NK-92 treated with Interleukin-12 subunit alpha and Interleukin-12 subunit beta, amount 100 ng/mL, for 24 hours (cell line): ENCODE measurements around the gene DBH.

ENCODE experiments used
- DNase-seq: peaks from one replicate; lab custom pipeline; 2025; lab: John Stamatoyannopoulos, UW

DBH gene

DNA sequence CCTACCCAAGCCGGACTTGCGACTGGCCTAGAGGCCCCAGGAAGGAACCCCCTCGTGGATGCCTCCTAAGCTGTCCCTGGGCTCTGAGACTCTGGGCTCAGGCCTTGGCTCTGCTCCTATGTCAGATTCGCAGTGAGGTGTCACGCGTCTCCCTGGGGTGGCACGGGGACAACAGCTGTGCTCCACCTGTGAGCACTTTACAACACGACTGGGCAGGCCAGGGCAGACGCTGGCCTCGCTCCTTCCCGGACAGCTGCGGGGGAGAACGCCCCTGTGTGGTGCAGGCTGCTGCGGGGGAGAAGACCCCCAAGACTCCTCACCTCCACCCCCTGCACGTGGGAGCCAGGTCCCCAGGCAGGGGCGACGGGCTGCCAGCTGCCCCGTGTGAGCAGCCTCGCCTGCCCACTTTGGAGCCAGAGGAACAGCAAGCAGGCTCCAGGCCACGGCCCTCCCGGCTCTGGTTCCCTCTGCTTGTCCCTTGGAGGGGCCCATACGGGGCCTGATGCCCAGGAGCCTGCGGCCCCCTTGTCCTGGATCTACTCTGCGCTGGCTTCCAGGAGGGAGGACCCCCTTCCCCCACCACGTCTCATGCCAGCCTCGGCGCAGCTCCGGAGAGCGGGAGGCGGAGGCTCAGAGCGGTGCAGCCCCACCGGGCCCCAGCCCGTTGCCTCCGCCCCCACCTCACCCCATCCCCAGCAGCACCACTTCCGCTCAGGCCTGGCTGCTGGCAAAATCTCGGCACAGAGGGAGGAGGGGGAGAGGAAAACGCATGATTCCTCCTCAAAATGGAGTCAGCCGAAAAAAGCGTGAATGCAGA lies 66.0 kb downstream of the DBH start:
- no peak for DNase-seq

DNA sequence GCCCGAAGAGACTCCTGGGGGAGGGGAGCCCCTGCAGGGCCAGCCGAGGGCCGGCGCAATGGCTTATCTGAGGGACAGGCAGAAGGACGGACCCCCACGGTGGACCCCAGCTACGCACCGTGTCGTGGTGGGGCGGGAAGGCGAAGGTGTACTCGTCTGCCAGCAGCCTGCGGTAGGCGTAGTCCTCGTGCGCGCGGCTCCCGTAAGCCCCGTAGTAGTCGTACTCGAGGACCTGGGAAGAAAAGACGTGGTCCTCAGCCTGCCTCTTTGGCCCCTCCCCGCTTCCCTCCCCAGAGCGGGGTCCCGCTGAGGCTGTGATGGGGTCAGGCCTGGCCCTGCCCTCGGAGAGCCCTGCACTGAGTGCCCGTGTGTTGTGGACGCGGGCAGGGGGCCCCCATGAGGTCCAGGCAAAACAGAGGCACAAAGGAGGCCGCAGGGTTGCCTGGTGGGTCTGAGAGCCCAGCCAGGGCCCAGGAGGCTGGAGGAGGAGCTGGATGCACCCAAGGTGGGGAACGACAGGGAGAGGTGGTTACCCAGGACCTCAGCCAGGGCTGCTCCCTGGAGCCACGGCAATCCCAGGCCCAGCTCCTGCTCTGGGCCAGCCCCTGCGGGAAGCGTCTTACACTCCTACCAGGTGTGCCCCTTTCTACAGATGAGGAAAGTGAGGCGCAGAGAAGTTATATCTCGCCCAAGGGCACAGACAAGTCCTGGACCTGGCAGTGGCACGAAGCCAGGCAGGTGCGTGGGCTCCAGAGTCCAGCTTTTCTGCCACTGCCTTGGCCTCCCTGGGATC lies 66.8 kb downstream of the DBH start:
- no peak for DNase-seq

DNA sequence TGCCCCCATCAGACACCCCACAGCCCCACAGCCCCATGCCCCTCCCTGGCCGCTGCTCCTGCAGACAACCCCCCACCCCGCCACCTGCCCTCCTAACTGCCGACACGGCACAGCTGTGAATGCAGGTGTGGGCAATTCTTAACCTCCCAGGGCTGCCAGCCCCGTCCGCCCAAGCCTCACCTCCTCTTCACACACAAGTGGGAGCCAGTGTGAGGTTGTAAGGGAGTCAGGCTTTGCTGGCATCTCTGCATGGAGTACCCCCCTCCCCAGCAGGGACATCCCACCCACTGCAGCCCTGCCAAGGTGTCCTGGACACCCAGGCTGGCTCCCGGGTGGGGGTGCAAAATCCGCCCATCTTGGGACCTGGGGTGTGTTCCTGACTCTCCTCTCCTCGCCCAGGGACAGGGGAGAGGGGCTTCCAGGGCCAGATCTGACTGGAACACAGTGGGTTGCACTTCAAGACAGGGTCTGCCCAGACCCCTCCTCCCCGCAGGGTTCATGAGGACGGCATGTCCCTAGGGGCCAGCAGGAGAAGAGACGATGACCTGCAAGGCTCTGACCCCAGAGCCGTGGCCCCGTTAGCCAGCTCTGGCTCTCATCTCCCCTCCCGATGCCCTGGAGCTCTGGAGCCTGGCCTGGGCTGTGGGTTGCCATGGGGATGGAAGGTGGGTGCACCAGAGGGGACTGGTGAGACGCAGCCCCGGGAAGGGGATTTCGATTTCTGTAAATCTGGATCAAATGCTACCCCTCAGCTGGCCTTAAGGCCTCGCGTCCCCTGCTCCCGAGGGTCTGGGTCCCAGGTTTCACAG lies 67.6 kb downstream of the DBH start:
- no peak for DNase-seq

DNA sequence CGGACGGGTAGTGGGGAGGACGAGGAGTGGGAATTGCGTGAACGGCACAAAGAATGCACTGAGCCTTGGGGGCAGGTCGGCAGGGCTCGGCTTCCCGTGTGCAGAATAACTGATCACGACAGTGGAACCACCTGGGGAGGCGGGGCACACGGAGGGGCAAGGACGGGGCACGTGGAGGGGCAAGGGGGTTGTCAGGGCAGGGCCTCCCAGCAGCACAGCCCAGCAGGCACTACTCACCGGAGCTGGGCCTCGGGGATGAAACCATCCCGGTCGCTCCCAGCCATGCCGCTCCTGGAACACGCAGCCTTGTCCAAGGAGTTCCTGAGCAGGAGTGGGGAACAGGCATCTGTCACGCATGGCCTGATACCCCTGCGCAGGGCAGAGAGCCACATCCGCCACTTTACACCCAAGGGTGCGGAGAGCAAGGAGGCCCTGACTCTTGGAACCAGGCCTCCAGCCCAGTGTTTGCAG lies 68.6 kb downstream of the DBH start:
- DNase-seq = no peak

DNA sequence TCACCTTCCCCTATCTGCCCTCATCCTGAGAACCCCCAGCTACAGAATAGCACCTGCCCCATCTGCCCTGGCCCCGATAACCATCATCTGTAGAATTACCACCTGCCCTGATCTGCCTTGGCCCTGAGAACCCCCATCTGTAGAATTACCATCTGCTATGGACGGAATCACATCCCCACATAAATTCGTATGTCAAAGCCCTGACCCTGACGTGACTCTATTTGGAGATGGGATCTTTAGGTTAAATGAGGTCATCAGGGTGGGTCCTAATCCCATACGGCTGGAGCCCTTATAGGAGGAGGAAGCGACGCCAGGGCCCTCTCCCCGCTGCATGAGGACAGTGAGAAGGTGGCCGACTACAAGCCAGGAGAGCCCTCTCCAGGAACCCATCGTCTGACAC lies 69.4 kb downstream of the DBH start:
- no peak for DNase-seq

DNA sequence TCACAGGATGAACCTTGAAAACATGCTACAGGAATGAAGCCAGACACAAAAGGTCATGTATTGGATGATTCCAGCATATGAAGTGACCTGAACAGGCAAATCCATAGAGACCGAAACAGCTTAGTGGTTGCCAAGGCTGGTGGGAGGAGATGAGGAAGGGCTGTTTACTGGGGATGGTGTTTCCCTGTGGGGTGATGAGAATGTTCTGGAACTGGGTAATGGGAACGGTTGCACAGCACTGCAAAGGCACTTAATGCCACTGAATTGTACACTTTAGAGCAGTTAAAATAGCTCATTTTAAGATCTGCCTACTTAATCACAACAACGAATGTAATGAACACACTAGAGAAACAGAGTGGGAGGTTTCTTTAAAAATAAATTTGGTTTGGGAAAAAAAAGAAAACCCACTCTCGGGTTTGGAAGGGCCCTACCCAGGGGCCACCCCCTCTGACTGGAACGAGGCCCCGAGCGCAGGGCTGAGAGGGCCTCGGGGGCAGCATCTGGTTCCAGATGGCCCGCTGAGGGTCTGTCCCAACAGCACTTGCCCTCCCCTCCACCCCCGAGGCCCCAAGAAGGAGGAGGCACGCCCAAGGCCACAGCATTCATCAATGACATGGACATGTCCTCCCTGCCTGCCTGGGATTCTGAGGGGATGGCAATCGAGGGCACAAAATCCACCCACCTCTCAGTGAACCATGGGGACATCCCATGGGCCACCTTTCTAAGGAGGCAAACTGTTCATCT lies 70.3 kb downstream of the DBH start:
- no peak for DNase-seq

DNA sequence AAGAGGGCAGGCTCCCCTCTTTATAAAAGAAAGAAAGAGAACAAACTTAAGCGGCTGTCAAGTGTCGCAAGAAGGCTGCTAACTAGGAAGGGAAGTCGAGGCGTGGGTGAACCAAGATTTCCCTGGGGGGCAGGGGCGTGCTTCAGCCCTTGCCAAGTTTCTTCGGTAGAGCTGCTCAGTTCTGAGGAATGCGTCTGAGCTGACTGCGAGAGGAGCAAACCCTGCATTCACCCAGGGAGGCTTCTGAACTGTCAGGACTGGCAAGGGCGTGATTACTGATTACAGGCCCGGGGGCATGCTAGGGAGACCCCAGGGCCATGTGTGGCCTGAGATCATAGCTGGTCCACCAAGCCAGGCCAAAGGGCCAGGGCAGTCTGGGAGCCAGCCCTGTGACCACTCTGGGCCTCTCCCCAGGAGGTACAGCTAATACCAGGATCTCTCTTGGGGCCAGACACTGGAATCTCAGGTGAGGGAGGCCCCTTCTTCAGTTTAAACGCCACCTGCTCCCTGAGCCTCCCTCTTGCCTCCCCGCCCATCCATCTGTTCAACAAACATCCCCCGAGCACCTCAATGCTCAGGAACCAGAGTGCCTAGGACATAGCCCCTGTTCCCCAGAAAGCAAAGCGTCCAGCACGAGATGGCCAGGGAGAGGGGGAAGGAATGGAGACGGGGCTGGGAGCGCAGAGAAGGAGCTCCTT lies 71.1 kb downstream of the DBH start:
- no peak for DNase-seq

DNA sequence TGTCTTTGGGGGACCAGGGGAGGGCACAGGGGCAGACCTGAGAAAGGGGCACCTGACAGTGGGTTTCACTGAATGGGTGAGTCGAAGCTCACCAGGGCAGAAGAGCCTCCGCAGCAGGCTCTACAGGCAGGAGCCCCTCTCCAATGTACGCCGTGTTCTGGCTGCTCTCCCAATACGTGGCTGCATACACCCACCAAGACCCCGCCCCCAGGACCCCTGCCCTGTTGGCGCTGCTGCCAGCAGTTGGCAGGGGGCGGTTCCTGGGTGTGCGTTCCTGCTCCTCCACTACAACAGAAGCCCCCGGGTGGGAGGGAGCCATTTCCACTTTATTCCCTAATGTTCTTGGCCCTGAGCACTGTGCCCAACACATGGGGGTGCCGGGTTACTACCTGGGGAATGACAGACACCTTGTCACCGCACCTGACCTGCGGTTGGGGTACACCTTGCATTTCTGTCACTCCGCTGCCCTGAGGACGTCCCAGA lies 71.6 kb downstream of the DBH start:
- DNase-seq = no peak

DNA sequence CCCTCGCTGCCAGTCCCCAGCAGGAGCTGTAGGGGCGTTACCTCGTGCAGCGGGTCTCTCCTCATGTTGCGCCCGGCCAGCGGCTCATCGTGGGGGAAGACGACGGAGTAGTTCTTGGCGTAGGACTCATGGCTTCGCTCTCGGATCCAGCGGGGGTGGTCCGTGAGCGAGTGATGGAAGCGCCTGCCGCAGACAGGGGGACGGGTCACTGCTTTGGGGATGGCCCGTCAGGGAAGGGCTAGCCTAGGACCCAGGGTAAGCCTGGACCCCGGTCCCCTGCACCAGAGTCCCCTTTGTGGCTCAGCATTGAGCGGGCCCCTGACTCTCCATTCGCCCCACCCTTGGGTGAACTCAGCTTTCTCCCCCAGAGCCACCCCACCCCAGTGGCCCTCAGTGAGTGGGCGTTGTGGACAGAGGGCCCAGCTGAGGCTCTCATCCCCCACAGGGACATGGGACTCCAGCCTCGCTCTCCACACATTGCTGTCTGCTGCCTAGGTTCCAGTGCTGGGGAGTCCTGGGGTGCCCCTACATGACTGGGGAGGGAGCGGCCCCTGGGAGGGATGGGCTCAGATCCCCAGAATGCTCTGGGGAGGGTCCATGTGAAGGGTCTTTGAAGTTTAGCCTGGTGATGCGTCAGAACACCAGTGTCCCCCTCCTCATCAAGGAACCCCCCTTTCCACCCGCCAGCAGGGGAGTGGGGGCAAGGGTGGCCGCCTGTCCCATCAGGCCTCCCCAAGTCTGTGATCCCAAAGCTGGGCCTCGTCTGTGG lies 72.3 kb downstream of the DBH start:
- DNase-seq = no peak
